T1000 (cell line): Measurements from ENCODE around the gene NTM.
"Not testable (repeated sequence)": the region's sequence is repeated elsewhere in the genome, so short reads cannot be mapped to it uniquely, and the experiment has no call there.

Experiments
- DNase-seq: peaks from one replicate; lab custom pipeline; 2025; ENCODE audit warnings: mixed read lengths; lab: John Stamatoyannopoulos, UW

Gene NTM

GRCh38 chr11:132365650-132366049 is 995.2 kb downstream of the NTM start:
- no peak for DNase-seq

- DNase-seq, result no peak
These were observed 996.9 kb downstream of the NTM start for GRCh38 chr11:132367293-132367692.

GRCh38 chr11:132370114-132370513 is 999.7 kb downstream of the NTM start:
- DNase-seq, result not testable (repeated sequence)

GRCh38 chr11:132373405-132374143 is 1003.2 kb downstream of the NTM start:
- DNase-seq, result no peak

- no peak for DNase-seq
These were observed 1009.1 kb downstream of the NTM start for GRCh38 chr11:132379540-132379939.
